OCI-LY7 (cell line): ENCODE measurements around the gene SCRN2. TPM values are rescaled to one million over a fixed set of nuclear protein-coding genes. Genes with fewer than 3 reads are reported as not detected.

Experiments
- BruUV-seq: library from RNA; stranded (reverse); fragments of 400-500 nt; replicated peaks from 2 replicates; lab custom pipeline; 2021; lab: Mats Ljungman, UMichigan
- CTCF ChIA-PET: fragments of 300-600 bp; sonication (Branson Sonifier 250); formaldehyde crosslinking; loops from one replicate; lab custom pipeline; 2022; ENCODE audit warnings: antibody characterized with exemption; ENCODE audit not compliant: unreplicated experiment; lab: Charles Lee
- POLR2A ChIA-PET: fragments of 300-600 bp; sonication (Branson Sonifier 250); formaldehyde crosslinking; loops from one replicate; lab custom pipeline; 2022; ENCODE audit warnings: antibody characterized with exemption; lab: Charles Lee
- DNase-seq: peaks from one replicate; pipeline ENCODE4 v3.0.0-alpha.2; 2015; ENCODE audit warnings: low spot score
- H2AFZ ChIP-seq: fragments of 200-600 bp; sonication (generic), shearing (Covaris generic); 2 replicates; pipeline ENCODE4 v1.6.1; 2014; ENCODE audit warnings: mild to moderate bottlenecking, antibody characterized with exemption, low read length, moderate library complexity
- H3K27ac ChIP-seq: fragments of 200-600 bp; sonication (generic); 2 replicates; pipeline ENCODE4 v1.5.1; 2014; ENCODE audit warnings: mixed run types, low read depth, mild to moderate bottlenecking, moderate library complexity, low read length, inconsistent platforms; ENCODE audit not compliant: poor library complexity, severe bottlenecking
- H3K36me3 ChIP-seq: fragments of 200-600 bp; sonication (generic); 2 replicates; pipeline ENCODE4 v1.6.1; 2014; ENCODE audit warnings: mild to moderate bottlenecking, antibody characterized with exemption, low read length, moderate library complexity, mixed read lengths; ENCODE audit not compliant: insufficient read depth
- H3K4me1 ChIP-seq: fragments of 200-600 bp; sonication (generic); 2 replicates; pipeline ENCODE4 v1.5.1; 2014; ENCODE audit warnings: mild to moderate bottlenecking, low read length; ENCODE audit not compliant: insufficient read depth, poor library complexity, severe bottlenecking
- H3K4me2 ChIP-seq: fragments of 200-600 bp; sonication (generic); 2 replicates; pipeline ENCODE4 v1.6.1; 2014; ENCODE audit warnings: mild to moderate bottlenecking, low read length
- H3K4me3 ChIP-seq: fragments of 200-600 bp; sonication (generic); 2 replicates; pipeline ENCODE4 v1.5.1; 2014; ENCODE audit warnings: mild to moderate bottlenecking, low read depth, low read length; ENCODE audit not compliant: poor library complexity, severe bottlenecking
- H3K79me2 ChIP-seq: fragments of 200-600 bp; sonication (generic); 2 replicates; pipeline ENCODE4 v1.6.1; 2016; ENCODE audit warnings: low read depth, mild to moderate bottlenecking, low read length, moderate library complexity, mixed read lengths; ENCODE audit not compliant: insufficient read depth
- H3K9me2 ChIP-seq: fragments of 200-600 bp; sonication (generic); 2 replicates; pipeline ENCODE4 v1.6.1; 2016; ENCODE audit warnings: mild to moderate bottlenecking, low read length, mixed read lengths; ENCODE audit not compliant: insufficient read depth
- H3K9me3 ChIP-seq: fragments of 200-600 bp; sonication (generic); 2 replicates; pipeline ENCODE4 v1.6.1; 2014; ENCODE audit warnings: mild to moderate bottlenecking, mixed run types, low read length, mixed read lengths
- H4K20me1 ChIP-seq: fragments of 200-600 bp; sonication (generic); 2 replicates; pipeline ENCODE4 v1.6.1; 2014; ENCODE audit warnings: mild to moderate bottlenecking, antibody characterized with exemption, low read length, moderate library complexity, mixed read lengths; ENCODE audit not compliant: insufficient read depth
- EZH2phosphoT487 ChIP-seq: fragments of 200-600 bp; sonication (generic); IDR thresholded peaks from 2 replicates; pipeline ENCODE4 v1.6.1; 2018; ENCODE audit warnings: low read depth, borderline replicate concordance, mild to moderate bottlenecking, mixed run types, antibody characterized with exemption, low read length, moderate library complexity, mixed read lengths
- intact Hi-C: fragments of 100-400 bp; cut with micrococcal nuclease; formaldehyde crosslinking; loops from one replicate; pipeline ENCODE4 v1.10.0; 2022; ENCODE audit not compliant: unreplicated experiment
- total RNA-seq, 2 experiments: library from RNA; depleted of rRNA in 1 of 2; stranded (reverse); fragments of >200 nt in 1 of 2; shearing (Covaris generic) in 1 of 2; gene quantifications; 2 replicates each; pipeline ENCODE4 v1.2.3, GENCODE V29; 2014 to 2022
- TF ChIP-seq, protein P1 (sequence below): fragments of 200-600 bp; sonication (generic); conservative IDR thresholded peaks from 2 replicates; pipeline ENCODE4 v1.5.1; 2014; ENCODE audit warnings: mild to moderate bottlenecking, antibody characterized with exemption, low read length, moderate library complexity, mixed read lengths

SCRN2 gene
- total RNA-seq, 2 experiments from 2014 or later: 37.3 to 42.9 TPM

DNA sequence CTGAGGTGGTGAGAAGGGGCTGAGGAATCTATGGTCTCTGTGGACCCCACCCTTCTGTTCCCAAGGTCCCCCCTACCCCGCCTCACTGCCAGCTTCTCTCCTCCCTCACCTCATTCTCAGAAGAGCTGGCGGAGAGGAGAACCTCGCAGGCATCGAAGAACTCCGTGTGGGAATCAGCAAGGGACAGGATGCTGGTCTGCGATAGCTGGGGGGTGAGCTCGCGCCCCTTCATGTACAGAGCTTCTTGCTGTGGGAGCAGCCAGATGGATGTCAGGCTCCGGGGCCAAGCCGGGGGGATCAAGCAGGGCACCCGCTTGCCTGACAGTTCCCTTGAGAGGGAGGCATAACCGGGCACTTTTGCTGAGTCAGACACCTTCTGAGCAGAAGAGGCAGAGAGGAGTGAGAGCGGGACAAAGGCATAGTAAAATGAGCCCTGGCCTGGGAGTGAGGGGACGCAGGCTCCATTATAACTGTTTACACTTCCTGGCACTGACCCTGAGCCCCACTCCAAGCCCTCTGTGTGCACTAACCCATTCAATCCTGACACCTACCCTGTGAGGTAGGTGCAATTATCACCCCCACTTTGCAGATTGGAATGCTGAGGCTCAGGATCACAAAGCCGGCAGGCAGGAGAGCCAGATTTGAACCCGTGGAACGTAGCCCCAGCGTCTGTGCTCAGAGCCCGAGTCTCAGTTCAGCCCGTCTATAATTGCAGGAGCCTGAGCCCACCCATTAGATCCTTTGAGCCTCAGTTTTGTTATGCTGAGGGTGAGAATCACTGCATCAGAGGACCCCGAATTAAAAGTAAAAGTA is 25.8 kb downstream of the SCRN2 start:
- H3K36me3 ChIP-seq: peaks cover 14% of the 10 kb centered on the region; the same call in 1 of the 2 replicates
- ChIA-PET CTCF (no interaction called here), POLR2A (no interaction called here)
- no peaks in the 10 kb centered on the region for H3K9me2 ChIP-seq
- TF ChIP-seq, protein P1, sequence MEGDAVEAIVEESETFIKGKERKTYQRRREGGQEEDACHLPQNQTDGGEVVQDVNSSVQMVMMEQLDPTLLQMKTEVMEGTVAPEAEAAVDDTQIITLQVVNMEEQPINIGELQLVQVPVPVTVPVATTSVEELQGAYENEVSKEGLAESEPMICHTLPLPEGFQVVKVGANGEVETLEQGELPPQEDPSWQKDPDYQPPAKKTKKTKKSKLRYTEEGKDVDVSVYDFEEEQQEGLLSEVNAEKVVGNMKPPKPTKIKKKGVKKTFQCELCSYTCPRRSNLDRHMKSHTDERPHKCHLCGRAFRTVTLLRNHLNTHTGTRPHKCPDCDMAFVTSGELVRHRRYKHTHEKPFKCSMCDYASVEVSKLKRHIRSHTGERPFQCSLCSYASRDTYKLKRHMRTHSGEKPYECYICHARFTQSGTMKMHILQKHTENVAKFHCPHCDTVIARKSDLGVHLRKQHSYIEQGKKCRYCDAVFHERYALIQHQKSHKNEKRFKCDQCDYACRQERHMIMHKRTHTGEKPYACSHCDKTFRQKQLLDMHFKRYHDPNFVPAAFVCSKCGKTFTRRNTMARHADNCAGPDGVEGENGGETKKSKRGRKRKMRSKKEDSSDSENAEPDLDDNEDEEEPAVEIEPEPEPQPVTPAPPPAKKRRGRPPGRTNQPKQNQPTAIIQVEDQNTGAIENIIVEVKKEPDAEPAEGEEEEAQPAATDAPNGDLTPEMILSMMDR: no peak
- no peak for TF ChIP-seq EZH2phosphoT487
- H4K20me1 ChIP-seq: no peaks in the 10 kb centered on the region
- H2AFZ ChIP-seq: no peak overlapping the region
- H3K4me1 ChIP-seq: peaks cover 2% of the 10 kb centered on the region
- no peaks in the 10 kb centered on the region for H3K9me3 ChIP-seq
- H3K4me3 ChIP-seq: no peak overlapping the region
- no peak overlapping the region for H3K27ac ChIP-seq
- BruUV-seq: no TSS peak
- H3K79me2 ChIP-seq: no peaks in the 10 kb centered on the region
- no peak for DNase-seq
- intact Hi-C loops: no loop called here
- no peak overlapping the region for H3K4me2 ChIP-seq

DNA sequence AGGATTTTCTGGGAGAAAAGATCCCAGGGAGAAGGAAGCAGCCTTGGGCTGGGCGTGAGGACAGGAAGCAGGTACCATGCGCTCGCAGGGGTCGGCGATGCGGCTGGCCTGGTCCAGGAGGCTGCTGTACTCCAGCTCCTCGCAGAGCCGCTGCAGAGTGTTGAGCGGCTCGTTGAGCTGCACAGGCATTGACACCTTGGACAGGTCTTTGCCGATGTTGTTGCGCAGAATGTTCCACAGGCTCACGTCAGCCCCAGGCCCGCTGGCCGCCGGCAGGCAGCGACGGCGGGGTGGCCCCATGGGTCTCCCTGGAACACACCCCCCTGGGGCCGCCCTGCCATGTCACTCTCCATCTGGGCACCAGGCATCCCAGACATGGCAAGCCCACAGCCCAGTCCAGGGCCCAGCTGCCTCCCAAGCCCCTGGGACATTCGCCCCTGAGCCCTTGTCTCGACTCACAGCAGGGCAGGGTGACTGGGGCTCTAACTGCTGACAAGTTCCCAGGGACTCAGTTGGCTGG is 27.5 kb downstream of the SCRN2 start:
- no peak for TF ChIP-seq EZH2phosphoT487
- TF ChIP-seq, protein P1: no peak
- Histone ChIP-seq H3K4me2 (no peak overlapping the region), H2AFZ (no peak overlapping the region), H3K4me1 (no peaks in the 10 kb centered on the region), H3K79me2 (no peaks in the 10 kb centered on the region), H3K36me3 (peaks cover 19% of the 10 kb centered on the region; the same call in 1 of the 2 replicates), H4K20me1 (no peaks in the 10 kb centered on the region), H3K27ac (no peak overlapping the region), H3K9me2 (no peaks in the 10 kb centered on the region), H3K9me3 (no peaks in the 10 kb centered on the region), H3K4me3 (no peak overlapping the region)
- no TSS peak for BruUV-seq
- no peak for DNase-seq
- CTCF ChIA-PET: no interaction called here
- intact Hi-C loops: no loop called here
- POLR2A ChIA-PET: no interaction called here

DNA sequence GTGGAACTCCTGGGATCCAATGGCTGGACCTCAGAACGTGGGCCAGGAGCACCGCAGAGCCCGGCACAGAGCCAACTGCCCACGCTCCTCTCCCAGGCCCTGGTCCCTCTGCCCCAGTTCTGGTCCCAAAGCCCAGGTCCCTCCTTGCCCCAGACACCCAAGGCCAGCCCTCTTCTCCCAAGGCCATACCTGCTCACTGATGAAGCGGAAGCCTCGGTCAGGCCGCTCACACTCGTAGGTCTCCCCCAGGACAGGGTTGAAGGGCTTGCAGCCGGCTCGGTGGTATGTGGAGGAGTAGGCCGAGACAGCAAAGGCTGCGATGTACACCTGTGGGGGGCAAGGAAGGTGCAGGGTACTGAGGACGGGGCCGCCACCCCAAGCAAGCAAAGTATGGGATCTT is 28.0 kb downstream of the SCRN2 start:
- Histone ChIP-seq H3K9me3 (no peaks in the 10 kb centered on the region), H3K36me3 (peaks cover 19% of the 10 kb centered on the region; the same call in 1 of the 2 replicates), H3K4me2 (no peak overlapping the region), H3K79me2 (no peaks in the 10 kb centered on the region), H3K9me2 (no peaks in the 10 kb centered on the region), H2AFZ (no peak overlapping the region), H3K27ac (no peak overlapping the region), H3K4me1 (no peaks in the 10 kb centered on the region), H4K20me1 (no peaks in the 10 kb centered on the region), H3K4me3 (no peak overlapping the region)
- POLR2A ChIA-PET: no interaction called here
- no TSS peak for BruUV-seq
- TF ChIP-seq, protein P1: no peak
- no peak for TF ChIP-seq EZH2phosphoT487
- no peak for DNase-seq
- intact Hi-C loops: no loop called here
- CTCF ChIA-PET: no interaction called here
